Chondrocyte (in vitro differentiated cells): ENCODE data around the gene F13B. TPM values are rescaled to one million over a fixed set of nuclear protein-coding genes. Genes with fewer than 3 reads are reported as not detected.

ENCODE experiments used
- DNase-seq: peaks from one replicate; pipeline ENCODE4 v3.0.0; 2021; ENCODE audit warnings: mixed read lengths, low spot score
- H3K27ac Mint-ChIP-seq: one replicate; pipeline ENCODE4 v1.8.0; 2021; ENCODE audit warnings: mild to moderate bottlenecking, moderate library complexity, mixed read lengths; ENCODE audit not compliant: unreplicated experiment
- H3K27me3 Mint-ChIP-seq: 2 replicates; pipeline ENCODE4 v1.8.0; 2021; ENCODE audit warnings: low read depth, mixed read lengths
- H3K36me3 Mint-ChIP-seq: 2 replicates; pipeline ENCODE4 v1.8.0; 2021; ENCODE audit warnings: low read depth, mixed read lengths
- H3K4me1 Mint-ChIP-seq: 2 replicates; pipeline ENCODE4 v1.8.0; 2021; ENCODE audit warnings: low read depth, mild to moderate bottlenecking, mixed read lengths
- H3K4me3 Mint-ChIP-seq: one replicate; pipeline ENCODE4 v1.8.0; 2021; ENCODE audit warnings: mild to moderate bottlenecking, moderate library complexity, mixed read lengths; ENCODE audit not compliant: unreplicated experiment
- H3K9me3 Mint-ChIP-seq: 2 replicates; pipeline ENCODE4 v1.8.0; 2021; ENCODE audit warnings: low read depth, mixed read lengths
- total RNA-seq: library from RNA; stranded (reverse); gene quantifications from 3 replicates; pipeline ENCODE4 v1.2.1, GENCODE V29; 2021
- TF ChIP-seq, protein P1 (sequence below): fragments of 200-600 bp; sonication (generic); IDR thresholded peaks from 2 replicates; pipeline ENCODE4 v1.5.0; 2021; ENCODE audit warnings: antibody characterized with exemption, mild to moderate bottlenecking, moderate library complexity

The F13B gene
- total RNA-seq, 1 donor from 2014 or later: not detected

DNA sequence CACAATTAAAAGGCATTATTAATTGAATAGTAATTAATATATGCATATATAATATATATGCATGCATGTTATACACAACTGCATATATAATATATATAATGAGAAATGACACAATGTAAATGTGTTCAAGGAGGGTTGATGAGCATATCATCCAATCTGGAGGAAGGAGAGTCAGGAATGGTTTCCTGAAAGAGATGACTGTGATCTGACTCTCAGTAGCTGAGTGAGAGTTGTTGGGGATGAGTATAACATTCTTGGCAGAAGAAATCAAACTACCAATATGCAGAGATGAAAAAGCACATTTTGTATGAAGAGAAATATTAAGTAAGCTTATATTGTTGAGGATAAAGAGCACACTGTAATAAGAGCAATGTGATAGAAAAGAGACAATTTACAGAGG, 37.3 kb downstream of the F13B start:
- H3K4me1 Mint-ChIP-seq: peaks cover 3% of the 10 kb centered on the region
- no peak overlapping the region for H3K27ac Mint-ChIP-seq
- no peaks in the 10 kb centered on the region for H3K27me3 Mint-ChIP-seq
- no peak overlapping the region for H3K4me3 Mint-ChIP-seq
- TF ChIP-seq, protein P1, sequence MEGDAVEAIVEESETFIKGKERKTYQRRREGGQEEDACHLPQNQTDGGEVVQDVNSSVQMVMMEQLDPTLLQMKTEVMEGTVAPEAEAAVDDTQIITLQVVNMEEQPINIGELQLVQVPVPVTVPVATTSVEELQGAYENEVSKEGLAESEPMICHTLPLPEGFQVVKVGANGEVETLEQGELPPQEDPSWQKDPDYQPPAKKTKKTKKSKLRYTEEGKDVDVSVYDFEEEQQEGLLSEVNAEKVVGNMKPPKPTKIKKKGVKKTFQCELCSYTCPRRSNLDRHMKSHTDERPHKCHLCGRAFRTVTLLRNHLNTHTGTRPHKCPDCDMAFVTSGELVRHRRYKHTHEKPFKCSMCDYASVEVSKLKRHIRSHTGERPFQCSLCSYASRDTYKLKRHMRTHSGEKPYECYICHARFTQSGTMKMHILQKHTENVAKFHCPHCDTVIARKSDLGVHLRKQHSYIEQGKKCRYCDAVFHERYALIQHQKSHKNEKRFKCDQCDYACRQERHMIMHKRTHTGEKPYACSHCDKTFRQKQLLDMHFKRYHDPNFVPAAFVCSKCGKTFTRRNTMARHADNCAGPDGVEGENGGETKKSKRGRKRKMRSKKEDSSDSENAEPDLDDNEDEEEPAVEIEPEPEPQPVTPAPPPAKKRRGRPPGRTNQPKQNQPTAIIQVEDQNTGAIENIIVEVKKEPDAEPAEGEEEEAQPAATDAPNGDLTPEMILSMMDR: no peak
- H3K36me3 Mint-ChIP-seq: no peaks in the 10 kb centered on the region
- no peak for DNase-seq
- H3K9me3 Mint-ChIP-seq: no peaks in the 10 kb centered on the region

DNA sequence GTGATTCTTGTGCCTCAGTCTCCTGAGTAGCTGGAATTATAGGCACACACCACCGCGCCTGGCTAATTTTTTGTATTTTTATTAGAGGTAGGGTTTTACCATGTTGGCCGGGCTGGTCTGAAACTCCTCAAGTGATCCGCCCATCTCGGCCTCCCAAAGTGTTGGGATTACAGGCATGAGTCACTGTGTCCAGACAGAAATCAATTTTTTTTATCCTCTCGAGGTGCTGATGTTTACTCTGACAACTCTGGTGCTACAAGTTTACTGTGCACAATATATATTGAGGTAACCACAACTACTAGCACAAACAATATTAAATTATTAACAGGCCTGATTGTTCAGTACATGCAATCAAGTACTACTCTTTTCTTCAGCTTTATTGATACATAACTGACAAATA, 39.7 kb downstream of the F13B start:
- H3K4me3 Mint-ChIP-seq: no peak overlapping the region

DNA sequence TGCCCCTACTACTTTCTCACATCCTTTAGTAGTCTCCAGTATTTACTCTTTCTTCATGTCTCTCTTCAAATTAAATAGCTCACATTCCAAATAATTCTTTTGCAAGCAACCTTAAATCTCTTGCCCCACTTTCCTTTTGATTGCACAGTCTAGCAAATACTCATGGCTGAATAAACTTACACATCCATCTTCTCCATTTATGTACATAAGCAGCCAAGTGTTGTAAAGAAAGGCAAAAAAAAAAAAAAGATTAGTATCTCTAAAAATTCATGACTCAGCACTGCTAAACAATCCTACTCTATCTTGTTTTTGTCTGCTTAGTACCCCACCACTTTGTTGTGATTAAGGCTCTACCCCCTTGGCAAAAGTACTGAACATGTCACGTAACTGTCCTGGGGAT, 42.6 kb downstream of the F13B start:
- H3K4me3 Mint-ChIP-seq: no peak overlapping the region
- H3K27ac Mint-ChIP-seq: no peak overlapping the region
- no peaks in the 10 kb centered on the region for H3K36me3 Mint-ChIP-seq
- TF ChIP-seq, protein P1: no peak
- H3K4me1 Mint-ChIP-seq: no peaks in the 10 kb centered on the region
- no peak for DNase-seq
- H3K27me3 Mint-ChIP-seq: peaks cover 12% of the 10 kb centered on the region
- H3K9me3 Mint-ChIP-seq: no peaks in the 10 kb centered on the region

More for the DNA sequence above, 39.7 kb downstream of the F13B start:
- Mint-ChIP-seq H3K36me3 (no peaks in the 10 kb centered on the region), H3K9me3 (no peaks in the 10 kb centered on the region), H3K27ac (no peak overlapping the region), H3K4me1 (no peaks in the 10 kb centered on the region), H3K27me3 (peaks cover under 1% of the 10 kb centered on the region)
- DNase-seq: no peak
- TF ChIP-seq, protein P1: no peak

DNA sequence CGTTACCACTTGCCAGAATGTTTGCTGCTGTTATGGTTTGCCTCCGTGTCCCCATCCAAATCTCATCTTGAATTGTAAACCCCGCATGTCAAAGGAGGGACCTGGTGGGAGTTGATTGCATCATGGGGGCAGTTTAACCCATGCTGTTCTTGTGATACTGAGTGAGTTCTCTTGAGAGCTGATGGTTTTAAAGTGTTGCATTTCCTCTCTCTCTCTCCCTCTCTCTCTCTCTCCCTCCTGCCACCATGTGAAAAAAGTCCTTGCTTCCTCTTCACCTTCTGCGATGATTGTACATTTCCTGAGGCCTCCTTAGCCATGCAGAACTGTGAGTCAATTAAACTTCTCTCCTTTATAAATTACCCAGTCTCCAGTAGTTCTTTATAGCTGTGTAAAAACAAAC, 45.3 kb downstream of the F13B start:
- TF ChIP-seq, protein P1: no peak
- Mint-ChIP-seq H3K4me1 (no peaks in the 10 kb centered on the region), H3K27ac (no peak overlapping the region), H3K27me3 (peaks cover 12% of the 10 kb centered on the region), H3K36me3 (no peaks in the 10 kb centered on the region), H3K4me3 (no peak overlapping the region), H3K9me3 (no peaks in the 10 kb centered on the region)
- no peak for DNase-seq

DNA sequence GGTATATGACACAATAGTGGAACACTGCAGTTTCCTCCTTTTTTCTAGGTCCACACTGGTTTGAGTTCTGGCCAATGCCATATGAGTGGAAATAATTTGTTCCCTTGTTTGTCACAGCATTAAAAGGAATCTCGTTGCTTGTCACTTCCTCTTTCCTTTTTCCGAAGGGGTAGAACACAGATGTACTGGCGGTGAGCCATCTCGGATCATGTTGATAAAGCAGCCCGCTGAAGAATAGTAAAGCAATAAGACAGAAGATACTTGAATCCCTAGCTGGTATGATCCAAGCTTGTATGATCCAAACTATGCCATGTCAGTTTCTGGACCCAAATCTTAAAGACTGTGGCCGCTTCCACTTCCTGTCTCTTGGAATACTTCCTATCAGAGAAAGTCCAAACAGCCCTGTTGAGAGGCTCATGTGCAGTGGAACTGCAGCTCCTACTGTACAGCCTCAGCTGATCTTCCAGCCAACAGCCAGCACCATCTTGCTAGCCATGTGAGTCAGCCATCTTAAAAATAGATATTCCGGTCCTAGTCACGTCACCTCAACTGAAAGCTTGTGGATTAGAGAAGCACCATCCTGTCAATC, 49.4 kb downstream of the F13B start:
- H3K4me3 Mint-ChIP-seq: no peak overlapping the region
- no peak overlapping the region for H3K27ac Mint-ChIP-seq
- no peaks in the 10 kb centered on the region for H3K4me1 Mint-ChIP-seq
- peaks cover 12% of the 10 kb centered on the region for H3K27me3 Mint-ChIP-seq
- TF ChIP-seq, protein P1: no peak
- no peaks in the 10 kb centered on the region for H3K9me3 Mint-ChIP-seq
- no peak for DNase-seq
- no peaks in the 10 kb centered on the region for H3K36me3 Mint-ChIP-seq
